Hematopoietic multipotent progenitor cell treated with erythropoietin and hydrocortisone succinate and interleukin-3 and kit ligand, for 6 days (in vitro differentiated cells): ENCODE data around the gene CCSER1.

Experiments
- DNase-seq: peaks from one replicate; pipeline ENCODE4 v3.0.0-alpha.2; 2015

Gene CCSER1

GRCh38 chr4:90982813-90983212, 855.6 kb downstream of the CCSER1 start:
- DNase-seq: no peak

GRCh38 chr4:90990284-90990683, 863.1 kb downstream of the CCSER1 start:
- no peak for DNase-seq

- DNase-seq: no peak
These were observed 865.0 kb downstream of the CCSER1 start for GRCh38 chr4:90992213-90992612.

GRCh38 chr4:90994851-90995574, 867.8 kb downstream of the CCSER1 start:
- DNase-seq: no peak

- no peak for DNase-seq
These were observed 868.8 kb downstream of the CCSER1 start for GRCh38 chr4:90995996-90996395.

- DNase-seq: no peak
These were observed 869.6 kb downstream of the CCSER1 start for GRCh38 chr4:90996813-90997212.

GRCh38 chr4:91015861-91016260, 888.7 kb downstream of the CCSER1 start:
- DNase-seq: no peak

GRCh38 chr4:91019513-91019912, 892.3 kb downstream of the CCSER1 start:
- DNase-seq: no peak

- no peak for DNase-seq
These were observed 898.3 kb downstream of the CCSER1 start for GRCh38 chr4:91025241-91026148.

- no peak for DNase-seq
These were observed 901.0 kb downstream of the CCSER1 start for GRCh38 chr4:91028228-91028627.

- DNase-seq: no peak
These were observed 904.6 kb downstream of the CCSER1 start for GRCh38 chr4:91031761-91032160.

GRCh38 chr4:91032725-91033445, 905.7 kb downstream of the CCSER1 start:
- no peak for DNase-seq

- DNase-seq: no peak
These were observed 908.1 kb downstream of the CCSER1 start for GRCh38 chr4:91035276-91035675.

GRCh38 chr4:91037951-91038350, 910.8 kb downstream of the CCSER1 start:
- DNase-seq: no peak

GRCh38 chr4:91057871-91058270, 930.7 kb downstream of the CCSER1 start:
- no peak for DNase-seq

GRCh38 chr4:91058345-91058744, 931.2 kb downstream of the CCSER1 start:
- no peak for DNase-seq

- peak; percentile 81 for DNase-seq
These were observed 937.1 kb downstream of the CCSER1 start for GRCh38 chr4:91064157-91064853.

GRCh38 chr4:91065117-91065516, 937.9 kb downstream of the CCSER1 start:
- DNase-seq: no peak

GRCh38 chr4:91070736-91071135, 943.5 kb downstream of the CCSER1 start:
- DNase-seq: no peak

GRCh38 chr4:91076147-91076546, 949.0 kb downstream of the CCSER1 start:
- no peak for DNase-seq

GRCh38 chr4:91085961-91086360, 958.8 kb downstream of the CCSER1 start:
- DNase-seq: no peak

- no peak for DNase-seq
These were observed 960.5 kb downstream of the CCSER1 start for GRCh38 chr4:91087743-91088142.

GRCh38 chr4:91089178-91089577, 962.0 kb downstream of the CCSER1 start:
- DNase-seq: no peak
